MM.1S (cell line): ENCODE measurements around the gene IFITM10.
A peak's percentile ranks its signal among the peaks of the same experiment; 100 is the strongest.

Experiments used
- CTCF ChIP-seq: fragments of 300-600 bp; sonication (generic); IDR thresholded peaks from 2 replicates; pipeline ENCODE4 v1.5.1; 2016; ENCODE audit warnings: antibody characterized with exemption, low read length, mixed read lengths
- EZH2 ChIP-seq: fragments of 300-600 bp; sonication (generic); optimal IDR thresholded peaks from 2 replicates; pipeline ENCODE3; 2017; ENCODE audit warnings: low read depth, mild to moderate bottlenecking, antibody characterized with exemption, low read length, mixed read lengths
- EZH2phosphoT487 ChIP-seq: fragments of 300-600 bp; sonication (generic); IDR thresholded peaks from 2 replicates; pipeline ENCODE4 v1.6.1; 2018; ENCODE audit warnings: antibody characterized with exemption, low read length

GRCh38 chr11:1706634-1707400 is 43.6 kb downstream of the IFITM10 start:
- peak; percentile 36 for TF ChIP-seq CTCF
- no peak for TF ChIP-seq EZH2
- TF ChIP-seq EZH2phosphoT487 = no peak
